HepG2 (cell line): Measurements from ENCODE around the gene POMGNT2. TPM values are rescaled to one million over a fixed set of nuclear protein-coding genes. Genes with fewer than 3 reads are reported as not detected.

Experiments
- ATF5 ChIP-seq: sonication (generic); formaldehyde crosslinking; IDR thresholded peaks from 2 replicates; pipeline ENCODE4 v1.4.0; 2020; ENCODE audit warnings: mild to moderate bottlenecking, low read depth, missing genetic modification reagents
- ATRX ChIP-seq: sonication (generic); formaldehyde crosslinking; IDR thresholded peaks from 2 replicates; pipeline ENCODE4 v1.4.0; 2020; ENCODE audit warnings: missing genetic modification reagents, borderline replicate concordance
- GATAD2A ChIP-seq: IDR thresholded peaks from 2 replicates; pipeline ENCODE4 v1.6.1; 2016
- MIER3 ChIP-seq: IDR thresholded peaks from 2 replicates; pipeline ENCODE4 v1.6.1; 2016; ENCODE audit warnings: missing compliant biosample characterization, borderline replicate concordance
- PAF1 ChIP-seq: IDR thresholded peaks from 2 replicates; pipeline ENCODE4 v1.6.1; 2016; ENCODE audit warnings: missing genetic modification reagents, missing compliant biosample characterization
- SETDB1 ChIP-seq: sonication (generic); formaldehyde crosslinking; IDR thresholded peaks from 2 replicates; pipeline ENCODE4 v1.5.1; 2020; ENCODE audit warnings: missing genetic modification reagents, mild to moderate bottlenecking, borderline replicate concordance
- ZNF281 ChIP-seq: sonication (generic); formaldehyde crosslinking; IDR thresholded peaks from 2 replicates; pipeline ENCODE4 v1.4.0; 2020; ENCODE audit warnings: missing genetic modification reagents, borderline replicate concordance
- ZNF431 ChIP-seq: sonication (generic); formaldehyde crosslinking; IDR thresholded peaks from 2 replicates; pipeline ENCODE4 v1.9.0; 2022; ENCODE audit warnings: missing genetic modification reagents, low read depth, mild to moderate bottlenecking, borderline replicate concordance
- ZNF776 ChIP-seq: sonication (generic); formaldehyde crosslinking; IDR thresholded peaks from 2 replicates; pipeline ENCODE4 v1.4.0; 2020; ENCODE audit warnings: mild to moderate bottlenecking, missing genetic modification reagents
- polyA plus RNA-seq, 8 experiments: library from polyadenylated mRNA; depleted of rRNA in 3 of 8; stranded (reverse) in 7 of 8; unstranded in 1 of 8; fragments of >200 nt; fragmentation: Illumina TruSeq in 4 of 8; extraction: Trizol in 4 of 8; gene quantifications; 2 replicates each; pipeline versions ENCODE4 v1.2.1 to v1.2.3, GENCODE V29; 2011 to 2016; ENCODE audit warnings: low read depth in 4 of 8, missing spikeins in 1 of 8, mixed read lengths in 1 of 8; ENCODE audit not compliant: insufficient read depth in 1 of 8
- total RNA-seq, 5 experiments: library from RNA; depleted of rRNA; stranded (reverse); fragments of >200 nt; fragmentation: Illumina TruSeq; extraction: Trizol; gene quantifications; 2 replicates each; pipeline ENCODE4 v1.2.3, GENCODE V29; 2016; ENCODE audit warnings: low read depth in 1 of 5
- TF ChIP-seq, protein P1 (sequence below): IDR thresholded peaks from 2 replicates; pipeline ENCODE4 v1.6.1; 2016; ENCODE audit warnings: mild to moderate bottlenecking

The POMGNT2 gene
- total and polyA plus RNA-seq, 2 of the 13 experiments (the other 11 are each of a cell fraction or from before 2014, with no cell fraction given) = 10.5 to 12.4 TPM

GRCh38 chr3:43062040-43062563 is 43.8 kb downstream of the POMGNT2 start (continued):
- TF ChIP-seq PAF1 (no peak), ZNF281 (CRISPR knock-in tag) (no peak), SETDB1 (CRISPR knock-in tag) (no peak), ATRX (CRISPR knock-in tag) (no peak), ZNF431 (no peak), ZNF776 (CRISPR knock-in tag) (no peak), GATAD2A (CRISPR knock-in tag) (no peak), MIER3 (no peak), ATF5 (CRISPR knock-in tag) (no peak)
- TF ChIP-seq, protein P1, sequence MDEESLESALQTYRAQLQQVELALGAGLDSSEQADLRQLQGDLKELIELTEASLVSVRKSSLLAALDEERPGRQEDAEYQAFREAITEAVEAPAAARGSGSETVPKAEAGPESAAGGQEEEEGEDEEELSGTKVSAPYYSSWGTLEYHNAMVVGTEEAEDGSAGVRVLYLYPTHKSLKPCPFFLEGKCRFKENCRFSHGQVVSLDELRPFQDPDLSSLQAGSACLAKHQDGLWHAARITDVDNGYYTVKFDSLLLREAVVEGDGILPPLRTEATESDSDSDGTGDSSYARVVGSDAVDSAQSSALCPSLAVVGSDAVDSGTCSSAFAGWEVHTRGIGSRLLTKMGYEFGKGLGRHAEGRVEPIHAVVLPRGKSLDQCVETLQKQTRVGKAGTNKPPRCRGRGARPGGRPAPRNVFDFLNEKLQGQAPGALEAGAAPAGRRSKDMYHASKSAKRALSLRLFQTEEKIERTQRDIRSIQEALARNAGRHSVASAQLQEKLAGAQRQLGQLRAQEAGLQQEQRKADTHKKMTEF = no peak
